ENCODE data around the gene USP48.
"Not testable (repeated sequence)": the region's sequence is repeated elsewhere in the genome, so short reads cannot be mapped to it uniquely, and the experiment has no call there.

Gene USP48

GRCh38 chr1:21702780-21703179 lies 80.2 kb downstream of the USP48 start:
- DNase-seq (ENCODE audit: low read depth in 3 of 3, low spot score in 1 of 3): no peak

DNA sequence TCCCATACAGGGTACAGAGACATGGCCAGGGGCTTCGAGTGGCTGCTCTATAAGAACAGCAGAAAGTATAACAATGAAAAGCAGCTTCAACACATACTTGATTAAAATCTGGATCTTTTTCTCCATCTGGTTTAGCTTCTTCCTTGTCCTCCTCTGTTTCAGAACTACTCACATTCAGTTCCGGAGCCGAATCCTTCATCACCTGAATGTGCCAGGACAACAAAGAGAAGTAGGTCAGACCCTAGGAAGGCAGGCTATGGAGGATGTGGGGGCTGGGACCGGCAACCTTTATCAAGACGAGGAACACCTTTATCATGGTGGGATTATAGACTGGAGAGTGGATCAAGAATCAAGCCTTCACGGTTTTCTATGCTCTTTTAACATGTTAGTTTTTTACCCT lies 81.5 kb downstream of the USP48 start:
- no peak for DNase-seq (ENCODE audit: low read depth in 3 of 3, low spot score in 1 of 3)

DNA sequence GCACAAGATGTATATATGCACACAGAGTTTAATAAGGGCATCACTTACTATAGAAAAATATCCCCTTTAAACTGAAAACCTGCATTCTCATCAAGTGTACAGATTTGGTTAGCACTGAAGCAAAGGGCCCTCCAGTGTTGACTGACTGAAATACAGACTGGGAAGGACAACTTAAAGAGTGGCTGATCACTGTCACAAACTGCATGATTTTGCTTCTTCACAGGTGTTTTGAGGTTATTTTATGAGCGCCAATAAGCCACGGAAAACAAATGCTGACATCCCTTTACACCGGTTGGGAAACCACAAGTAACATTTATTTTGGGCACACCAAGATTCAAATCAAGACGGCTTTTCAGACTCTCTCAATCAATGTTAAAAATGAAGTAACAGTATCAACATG lies 82.9 kb downstream of the USP48 start:
- no peak for DNase-seq (ENCODE audit: low read depth in 3 of 3, low spot score in 1 of 3)

GRCh38 chr1:21696931-21697330 lies 86.0 kb downstream of the USP48 start:
- no peak for DNase-seq (ENCODE audit: low read depth in 3 of 3, low spot score in 1 of 3)

DNA sequence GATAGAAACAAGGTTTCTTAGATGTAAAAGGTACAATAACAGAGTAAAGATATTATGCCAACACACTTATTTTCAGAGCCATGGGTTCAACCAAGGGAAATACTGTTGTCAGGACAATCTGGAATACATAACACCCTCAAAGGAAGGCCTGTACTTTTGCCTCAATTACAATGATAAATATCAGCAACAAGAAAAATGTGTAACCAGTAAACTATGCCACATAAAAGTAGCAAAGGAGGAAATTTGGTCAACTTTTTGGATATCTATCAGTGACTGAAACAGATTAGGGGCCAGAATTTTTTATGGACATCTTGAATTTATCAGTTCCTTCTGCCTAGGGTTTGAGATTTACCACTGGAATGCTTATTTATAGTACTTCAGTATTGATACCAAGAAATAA lies 89.2 kb downstream of the USP48 start:
- no peak for DNase-seq (ENCODE audit: low read depth in 3 of 3, low spot score in 1 of 3)

DNA sequence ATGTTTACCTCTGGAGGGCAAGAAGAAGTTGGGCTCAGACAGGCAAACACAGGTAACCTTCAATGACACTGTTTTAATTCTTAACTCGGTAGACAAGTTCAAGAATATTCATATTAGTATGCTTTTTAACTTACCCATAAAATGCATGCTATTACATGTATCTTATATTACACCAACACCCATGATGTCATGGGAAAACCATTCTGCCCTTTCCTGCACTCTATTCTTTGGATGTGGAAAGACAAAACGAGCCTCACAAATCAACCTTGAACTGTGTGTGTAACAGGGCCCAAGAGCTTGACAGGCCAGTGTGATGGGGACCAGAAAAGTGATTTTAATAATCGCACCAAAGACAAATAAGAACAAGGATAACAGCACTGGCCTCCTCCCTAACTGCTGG lies 91.2 kb downstream of the USP48 start:
- no peak for DNase-seq (ENCODE audit: low read depth in 3 of 3, low spot score in 1 of 3)

GRCh38 chr1:21689661-21690372 lies 93.1 kb downstream of the USP48 start:
- no peak for DNase-seq (ENCODE audit: low read depth in 3 of 3, low spot score in 1 of 3)

- no peak for DNase-seq (ENCODE audit: low read depth in 3 of 3, low spot score in 1 of 3)
These were observed 95.8 kb downstream of the USP48 start for GRCh38 chr1:21687081-21687529.

DNA sequence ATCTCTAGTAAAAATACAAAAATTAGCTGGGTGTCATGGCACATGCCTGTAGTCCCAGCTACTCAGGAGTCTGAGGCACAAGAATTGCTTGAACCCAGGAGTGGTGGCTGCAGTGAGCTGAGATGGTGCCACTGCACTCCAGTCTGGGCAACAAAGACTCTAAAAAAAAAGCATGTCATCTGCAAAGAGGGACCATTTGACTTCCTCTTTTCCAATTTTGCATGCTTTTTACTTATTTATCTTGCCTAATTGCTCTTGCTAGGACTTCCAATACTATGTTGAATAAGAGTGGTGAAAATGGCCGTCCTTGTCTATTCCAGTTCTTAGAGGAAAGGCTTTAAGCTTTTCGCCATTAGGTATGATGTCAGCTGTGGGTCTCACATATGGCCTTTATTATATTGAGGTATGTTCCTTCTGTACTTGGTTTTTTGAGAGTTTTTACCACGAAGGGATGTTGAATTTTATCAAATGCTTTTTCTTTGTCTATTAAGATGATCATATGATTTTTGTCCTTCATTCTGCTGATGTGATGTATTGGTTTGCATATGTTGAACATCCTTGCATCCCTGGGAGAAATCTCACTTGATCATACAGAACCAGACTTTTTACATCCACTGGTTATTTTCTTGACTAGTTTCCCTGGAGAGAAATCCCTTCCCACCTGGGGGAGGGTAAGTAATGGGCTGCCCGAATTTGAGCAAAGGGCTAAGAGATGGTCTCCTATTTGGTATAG lies 96.8 kb downstream of the USP48 start:
- DNase-seq (ENCODE audit: low read depth in 3 of 3, low spot score in 1 of 3): no peak

GRCh38 chr1:21681426-21681825 lies 101.5 kb downstream of the USP48 start:
- DNase-seq (ENCODE audit: low read depth in 3 of 3, low spot score in 1 of 3): no peak

GRCh38 chr1:21680918-21681317 lies 102.0 kb downstream of the USP48 start:
- DNase-seq (ENCODE audit: low read depth in 3 of 3, low spot score in 1 of 3): no peak

GRCh38 chr1:21680381-21680780 lies 102.6 kb downstream of the USP48 start:
- DNase-seq (ENCODE audit: low read depth in 3 of 3, low spot score in 1 of 3): no peak

DNA sequence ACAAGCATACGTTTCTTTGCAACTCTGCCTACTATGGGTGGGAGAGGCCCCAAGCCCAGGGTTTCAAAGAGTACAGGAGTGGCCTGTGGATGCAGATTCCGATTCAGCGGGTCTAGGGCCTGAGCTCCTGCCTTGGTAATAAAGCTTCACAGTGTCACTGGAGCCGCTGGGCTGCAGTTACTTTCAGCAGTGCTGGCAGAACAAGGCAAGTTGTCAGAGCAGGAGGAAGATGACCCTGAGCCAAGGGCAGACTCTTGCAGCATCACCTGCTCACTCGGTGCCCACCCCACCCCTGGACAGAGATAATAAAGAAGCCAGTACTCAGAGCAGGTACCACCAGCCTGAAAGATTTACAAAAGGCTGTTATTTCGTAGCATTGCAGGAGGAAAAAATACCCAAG lies 105.8 kb downstream of the USP48 start:
- no peak for DNase-seq (ENCODE audit: low read depth in 3 of 3, low spot score in 1 of 3)

DNA sequence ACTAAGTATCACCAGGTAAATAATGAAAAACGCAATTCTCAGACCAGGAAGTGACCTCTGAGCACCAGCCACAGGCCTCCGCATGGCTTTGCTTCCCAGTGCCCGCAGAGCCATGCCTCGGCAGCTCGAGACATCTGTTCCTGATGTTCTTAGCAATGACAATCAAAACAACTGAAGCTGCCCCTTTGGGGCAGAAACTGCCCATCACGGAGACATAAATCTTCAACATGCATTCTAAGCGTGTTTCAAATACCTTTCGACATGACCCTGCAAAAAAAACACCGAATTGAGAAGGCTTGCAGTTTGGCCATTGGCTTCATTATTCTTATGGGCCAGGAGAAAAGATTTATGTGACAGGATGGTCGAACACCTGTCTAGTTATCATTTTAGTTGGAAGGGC lies 108.0 kb downstream of the USP48 start:
- DNase-seq (ENCODE audit: low read depth in 3 of 3, low spot score in 1 of 3): no peak

DNA sequence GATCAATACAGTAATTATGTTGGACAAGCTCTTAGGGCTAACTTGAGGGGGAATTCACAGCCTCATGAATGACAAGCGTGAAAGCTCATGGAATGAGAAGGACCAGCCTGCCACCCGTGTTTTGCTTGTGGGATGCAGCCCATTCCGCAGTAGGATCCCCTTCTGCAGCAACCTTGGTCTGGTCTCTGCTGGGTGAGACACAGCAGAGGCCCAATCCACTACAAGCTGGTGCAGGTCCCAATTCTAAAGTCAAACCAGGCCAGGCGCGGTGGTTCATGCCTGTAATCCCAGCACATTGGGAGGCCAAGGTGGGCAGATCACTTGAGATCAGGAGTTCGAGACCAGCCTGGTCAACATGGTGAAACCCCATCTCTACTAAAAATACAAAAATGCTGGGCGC lies 109.1 kb downstream of the USP48 start:
- not testable (repeated sequence) for DNase-seq (ENCODE audit: low read depth in 3 of 3, low spot score in 1 of 3)

DNA sequence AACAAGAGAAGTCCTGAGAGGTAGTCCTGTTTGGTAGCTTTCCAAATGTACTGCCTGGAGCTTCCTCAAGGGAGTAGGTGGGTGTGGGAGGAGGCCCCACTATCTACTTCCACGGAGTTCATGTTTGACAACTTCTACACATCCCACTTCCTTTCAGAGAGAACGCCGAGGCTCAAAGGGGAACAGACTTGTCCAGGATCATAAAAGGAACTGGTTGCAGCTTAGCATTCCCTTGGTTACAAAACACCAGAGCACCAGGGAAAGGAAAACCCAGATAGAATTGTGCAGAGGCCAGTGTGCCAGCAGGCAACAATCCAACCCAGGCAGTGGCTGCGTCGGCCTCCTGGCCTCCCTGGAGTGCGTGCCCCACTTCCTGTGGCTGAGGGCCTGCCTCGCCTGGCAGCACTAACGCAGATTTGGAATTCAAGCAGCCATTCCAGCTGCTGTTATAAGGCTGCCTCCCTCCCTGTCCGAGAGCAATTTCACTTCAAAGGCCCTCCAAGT lies 109.6 kb downstream of the USP48 start:
- DNase-seq (ENCODE audit: low read depth in 3 of 3, low spot score in 1 of 3): no peak

- no peak for DNase-seq (ENCODE audit: low read depth in 3 of 3, low spot score in 1 of 3)
These were observed 110.3 kb downstream of the USP48 start for GRCh38 chr1:21672478-21673276.

DNA sequence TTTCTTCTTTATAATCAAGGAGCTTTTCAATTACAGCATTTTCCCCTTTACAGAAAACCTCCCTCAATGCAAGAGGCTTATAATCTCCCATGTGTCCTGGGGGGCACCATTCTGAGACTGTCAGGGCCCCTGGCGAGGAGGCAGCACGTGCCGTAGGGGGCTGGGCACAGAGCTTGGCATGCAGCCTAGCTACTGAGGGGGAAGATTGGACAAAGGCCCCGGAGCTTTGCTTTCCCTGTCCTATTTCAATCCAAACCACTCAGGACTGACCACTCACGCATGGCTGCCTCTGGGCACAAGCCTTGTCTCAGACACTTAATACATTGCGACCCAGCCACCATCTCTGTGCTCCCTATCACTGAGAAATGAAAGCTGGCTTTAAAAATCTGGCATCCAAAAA lies 111.0 kb downstream of the USP48 start:
- no peak for DNase-seq (ENCODE audit: low read depth in 3 of 3, low spot score in 1 of 3)

GRCh38 chr1:21670956-21671902 lies 111.7 kb downstream of the USP48 start:
- DNase-seq (ENCODE audit: low read depth in 3 of 3, low spot score in 1 of 3): no peak

- DNase-seq (ENCODE audit: low read depth in 3 of 3, low spot score in 1 of 3): no peak
These were observed 112.7 kb downstream of the USP48 start for GRCh38 chr1:21670059-21670881.

Measured in stimulated activated CD4-positive, alpha-beta T cell treated with anti-CD3 and anti-CD28 coated beads, TNF-alpha, amount 100 ng/mL, for 1 hour (primary cell).